Tibial artery (tissue), 4 donors: ENCODE data around the gene SLAMF6.

Experiments
- DNase-seq, 2 donors: peaks; one replicate each; pipeline ENCODE4 v3.0.0-alpha.2; 2019
- H3K27ac ChIP-seq, 2 donors: fragments of 200-600 bp; sonication (generic) in 1 of 2; 1 replicate in 1 of 2; 2 replicates in 1 of 2; pipeline ENCODE4 v1.5.1; 2018 to 2019; ENCODE audit warnings: mild to moderate bottlenecking in 1 of 2
- H3K27me3 ChIP-seq, 2 donors: fragments of 200-600 bp; sonication (generic) in 1 of 2; one replicate each; pipeline versions ENCODE4 v1.5.1 to v1.6.0; 2016 to 2019
- H3K36me3 ChIP-seq, 3 donors: fragments of 200-600 bp; sonication (generic) in 2 of 3; one replicate each; pipeline ENCODE4 v1.5.1; 2016 to 2019; ENCODE audit warnings: mild to moderate bottlenecking in 2 of 3
- H3K4me1 ChIP-seq, 4 donors: fragments of 200-600 bp; sonication (generic) in 2 of 4; 1 replicate in 3 of 4; 2 replicates in 1 of 4; pipeline ENCODE4 v1.5.1; 2016 to 2019
- H3K4me3 ChIP-seq, 2 donors: fragments of 200-600 bp; sonication (generic) in 1 of 2; 1 replicate in 1 of 2; 2 replicates in 1 of 2; pipeline ENCODE4 v1.5.1; 2018 to 2019; ENCODE audit warnings: mild to moderate bottlenecking in 2 of 2
- H3K9me3 ChIP-seq, 3 donors: fragments of 200-600 bp; sonication (generic) in 1 of 3; one replicate each; pipeline ENCODE4 v1.5.1; 2016 to 2019
- CTCF ChIP-seq, 2 experiments: fragments of 200-600 bp in 1 of 2; fragments of 450-650 bp in 1 of 2; IDR thresholded peaks; one replicate each; pipeline ENCODE4 v1.5.1; 2017 to 2019; ENCODE audit warnings: antibody characterized with exemption in 2 of 2, mild to moderate bottlenecking in 1 of 2, moderate library complexity in 1 of 2
- intact Hi-C: fragments of 100-400 bp; cut with DNase I; formaldehyde crosslinking; loops from one replicate; pipeline ENCODE4 v1.15.0; 2023; ENCODE audit warnings: low total_unique reads

SLAMF6 gene

GRCh38 chr1:160553778-160554177 is 30.7 kb upstream of the SLAMF6 start:
- intact Hi-C loops, result no loop called here
- no peak for DNase-seq
- Histone ChIP-seq H3K9me3 (no peaks in the 10 kb centered on the region), H3K36me3 (no peaks in the 10 kb centered on the region), H3K27me3 (no peaks in the 10 kb centered on the region), H3K4me1 (no peaks in the 10 kb centered on the region), H3K27ac (no peak overlapping the region), H3K4me3 (no peak overlapping the region)
- TF ChIP-seq CTCF (IDR thresholded peaks at IDR 0.05), result no peak

GRCh38 chr1:160552425-160552824 is 29.4 kb upstream of the SLAMF6 start:
- Histone ChIP-seq H3K27me3 (no peaks in the 10 kb centered on the region), H3K36me3 (no peaks in the 10 kb centered on the region), H3K4me1 (no peaks in the 10 kb centered on the region), H3K9me3 (no peaks in the 10 kb centered on the region), H3K27ac (no peak overlapping the region), H3K4me3 (no peak overlapping the region)
- no peak for DNase-seq
- intact Hi-C loops, result no loop called here
- TF ChIP-seq CTCF (IDR thresholded peaks at IDR 0.05), result no peak

GRCh38 chr1:160550572-160551034 is 27.5 kb upstream of the SLAMF6 start:
- Histone ChIP-seq H3K4me3 (no peak overlapping the region), H3K27ac (no peak overlapping the region), H3K27me3 (no peaks in the 10 kb centered on the region), H3K36me3 (no peaks in the 10 kb centered on the region), H3K9me3 (no peaks in the 10 kb centered on the region), H3K4me1 (no peaks in the 10 kb centered on the region)
- no peak for DNase-seq
- intact Hi-C loops, result no loop called here
- no peak for TF ChIP-seq CTCF (IDR thresholded peaks at IDR 0.05)

GRCh38 chr1:160549665-160550006 is 26.6 kb upstream of the SLAMF6 start:
- no peak for TF ChIP-seq CTCF (IDR thresholded peaks at IDR 0.05)
- H3K4me3 ChIP-seq, result no peak overlapping the region
- no peaks in the 10 kb centered on the region for H3K27me3 ChIP-seq
- H3K27ac ChIP-seq, result no peak overlapping the region
- intact Hi-C loops, result no loop called here
- no peak for DNase-seq
- H3K4me1 ChIP-seq, result no peaks in the 10 kb centered on the region
- no peaks in the 10 kb centered on the region for H3K9me3 ChIP-seq
- H3K36me3 ChIP-seq, result no peaks in the 10 kb centered on the region

GRCh38 chr1:160548960-160549664 is 26.1 kb upstream of the SLAMF6 start:
- no peaks in the 10 kb centered on the region for H3K36me3 ChIP-seq
- intact Hi-C loops, result no loop called here
- no peak for DNase-seq

More at GRCh38 chr1:160548960-160549664, 26.1 kb upstream of the SLAMF6 start:
- Histone ChIP-seq H3K4me1 (no peaks in the 10 kb centered on the region), H3K4me3 (no peak overlapping the region), H3K27ac (no peak overlapping the region), H3K9me3 (no peaks in the 10 kb centered on the region), H3K27me3 (no peaks in the 10 kb centered on the region)
- no peak for TF ChIP-seq CTCF (IDR thresholded peaks at IDR 0.05)
